Measurements from ENCODE around the gene POM121C.
"Not testable (repeated sequence)": the region's sequence is repeated elsewhere in the genome, so short reads cannot be mapped to it uniquely, and the experiment has no call there.

DNA sequence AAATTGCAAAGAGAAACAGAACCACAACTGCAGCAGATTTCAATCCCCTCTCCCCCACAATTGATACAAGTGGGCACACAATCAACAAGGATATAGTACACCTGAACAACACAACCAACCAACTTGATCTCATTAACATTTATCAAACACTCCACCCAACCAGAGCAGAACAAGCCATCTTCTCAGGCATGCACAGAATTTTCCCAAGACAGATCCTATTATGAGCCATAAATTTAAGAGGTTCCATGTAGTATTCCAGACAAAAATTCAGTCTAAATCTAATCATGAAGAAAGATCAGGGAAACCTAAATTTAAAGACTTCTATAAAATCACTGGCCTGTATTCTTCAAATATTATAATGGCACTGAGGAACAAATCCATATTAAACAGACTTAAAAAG is 35.6 kb upstream of the POM121C start:
- TF ChIP-seq, protein P1, sequence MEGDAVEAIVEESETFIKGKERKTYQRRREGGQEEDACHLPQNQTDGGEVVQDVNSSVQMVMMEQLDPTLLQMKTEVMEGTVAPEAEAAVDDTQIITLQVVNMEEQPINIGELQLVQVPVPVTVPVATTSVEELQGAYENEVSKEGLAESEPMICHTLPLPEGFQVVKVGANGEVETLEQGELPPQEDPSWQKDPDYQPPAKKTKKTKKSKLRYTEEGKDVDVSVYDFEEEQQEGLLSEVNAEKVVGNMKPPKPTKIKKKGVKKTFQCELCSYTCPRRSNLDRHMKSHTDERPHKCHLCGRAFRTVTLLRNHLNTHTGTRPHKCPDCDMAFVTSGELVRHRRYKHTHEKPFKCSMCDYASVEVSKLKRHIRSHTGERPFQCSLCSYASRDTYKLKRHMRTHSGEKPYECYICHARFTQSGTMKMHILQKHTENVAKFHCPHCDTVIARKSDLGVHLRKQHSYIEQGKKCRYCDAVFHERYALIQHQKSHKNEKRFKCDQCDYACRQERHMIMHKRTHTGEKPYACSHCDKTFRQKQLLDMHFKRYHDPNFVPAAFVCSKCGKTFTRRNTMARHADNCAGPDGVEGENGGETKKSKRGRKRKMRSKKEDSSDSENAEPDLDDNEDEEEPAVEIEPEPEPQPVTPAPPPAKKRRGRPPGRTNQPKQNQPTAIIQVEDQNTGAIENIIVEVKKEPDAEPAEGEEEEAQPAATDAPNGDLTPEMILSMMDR (IDR thresholded peaks at IDR 0.05), result not testable (repeated sequence)
- not testable (repeated sequence) for TF ChIP-seq POLR2A (IDR thresholded peaks at IDR 0.05)

All from body of pancreas (tissue), 4 donors.